ENCODE data around the gene MRFAP1.

MRFAP1 gene

DNA sequence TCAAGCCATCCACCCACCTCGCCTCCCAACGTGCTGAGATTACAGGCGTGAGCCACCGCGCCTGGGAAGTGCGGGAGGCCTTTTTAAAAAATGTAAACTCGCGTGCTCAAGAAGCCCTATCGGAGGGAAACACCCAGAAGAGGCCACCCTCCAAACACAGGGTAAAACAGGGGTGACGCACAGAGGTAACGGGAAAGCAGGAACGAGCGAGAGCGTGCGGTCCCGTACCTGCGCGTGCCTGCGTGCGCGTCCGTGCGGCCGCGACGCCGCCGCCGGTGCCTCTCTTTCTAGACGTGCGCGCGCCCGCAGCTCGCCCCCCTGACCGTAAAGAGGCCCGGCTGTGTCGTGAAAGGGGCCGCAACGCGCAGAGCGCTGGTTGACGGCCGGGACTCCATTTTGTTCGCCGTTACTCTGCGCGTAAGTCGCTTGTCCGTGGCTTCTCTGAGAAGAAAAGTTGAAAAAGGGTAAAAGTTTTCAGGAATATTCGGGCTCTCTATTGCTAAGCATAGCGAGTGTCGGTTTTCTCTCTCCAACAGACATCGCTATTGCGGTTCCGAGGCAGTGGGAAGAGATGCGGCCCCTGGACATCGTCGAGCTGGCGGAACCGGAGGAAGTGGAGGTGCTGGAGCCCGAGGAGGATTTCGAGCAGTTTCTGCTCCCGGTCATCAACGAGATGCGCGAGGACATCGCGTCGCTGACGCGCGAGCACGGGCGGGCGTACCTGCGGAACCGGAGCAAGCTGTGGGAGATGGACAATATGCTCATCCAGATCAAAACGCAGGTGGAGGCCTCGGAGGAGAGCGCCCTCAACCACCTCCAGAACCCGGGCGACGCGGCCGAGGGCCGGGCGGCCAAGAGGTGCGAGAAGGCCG lies at the start of gene MRFAP1:
TSS of gene MRFAP1 (plus strand) at position 394 of the 872 bp plus-strand sequence. CDS start at position 572, 178 bp downstream.
- peak; percentile 94 for DNase-seq

DNA sequence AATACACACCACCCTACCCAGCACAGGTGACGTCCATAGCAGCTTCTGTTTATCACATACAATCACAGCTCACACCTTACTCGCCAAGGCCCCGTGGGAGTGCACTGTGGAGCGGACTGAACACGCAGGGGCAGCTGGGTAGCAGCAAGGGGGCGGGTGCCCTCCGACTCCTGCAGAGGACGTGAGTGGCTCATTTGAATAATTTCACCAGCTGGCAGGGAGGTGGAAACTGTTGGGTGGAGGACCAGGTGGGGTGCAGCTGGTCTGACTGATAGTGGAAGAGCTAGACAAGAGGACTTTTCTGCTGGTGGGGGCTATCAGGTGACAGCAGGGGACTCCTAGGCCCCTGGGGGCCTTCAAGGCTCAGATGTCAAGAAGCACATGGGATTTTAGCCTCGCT lies 49.2 kb upstream of the MRFAP1 start:
- peak; percentile 6 for DNase-seq

GRCh38 chr4:6591781-6592180 lies 48.7 kb upstream of the MRFAP1 start:
- no peak for DNase-seq

- DNase-seq: no peak
Measured at GRCh38 chr4:6592804-6593563, 47.5 kb upstream of the MRFAP1 start.

DNA sequence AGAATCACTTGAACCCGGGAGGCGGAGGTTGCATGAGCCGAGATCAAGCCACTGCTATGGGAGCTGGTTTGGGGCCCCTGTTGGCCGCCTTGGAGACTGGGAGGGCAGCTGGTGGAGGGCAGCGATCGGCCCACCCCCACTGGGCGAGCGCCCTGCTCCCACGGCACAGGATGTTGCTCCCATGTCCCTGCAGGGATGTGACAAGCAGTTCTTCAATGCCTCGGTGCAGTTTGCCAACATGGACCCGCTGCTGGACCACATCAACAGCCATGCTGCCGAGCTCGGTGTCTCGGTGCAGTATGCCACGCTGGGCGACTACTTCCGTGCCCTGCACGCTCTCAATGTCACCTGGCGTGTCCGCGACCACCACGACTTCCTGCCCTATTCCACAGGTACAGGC lies 46.1 kb upstream of the MRFAP1 start:
- no peak for DNase-seq

DNA sequence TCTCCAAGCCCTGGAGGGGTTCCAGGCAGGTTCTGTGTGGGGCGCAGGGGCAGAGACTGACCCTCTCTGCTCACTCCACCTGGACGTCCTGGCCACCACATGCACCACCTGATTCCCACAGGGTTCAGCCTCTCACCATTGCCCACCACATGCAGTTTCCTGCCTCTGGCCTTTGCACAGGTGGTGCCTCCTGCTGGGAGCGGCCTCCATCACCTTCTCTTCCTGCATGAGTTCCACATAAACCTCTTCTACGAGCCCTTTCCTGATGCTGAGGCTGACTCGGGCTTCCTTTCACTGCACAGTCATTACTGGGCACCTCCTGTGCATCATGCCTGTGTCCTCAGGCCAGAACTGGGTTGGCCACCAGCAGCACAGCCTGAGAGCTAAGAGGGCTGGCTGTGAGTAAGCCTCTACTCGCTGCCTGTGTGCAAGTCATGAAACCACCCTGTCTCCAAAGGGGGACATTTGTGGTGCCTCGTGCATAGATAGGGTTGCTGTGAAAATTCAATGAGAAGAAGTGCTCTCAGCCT lies 45.6 kb upstream of the MRFAP1 start:
- no peak for DNase-seq

DNA sequence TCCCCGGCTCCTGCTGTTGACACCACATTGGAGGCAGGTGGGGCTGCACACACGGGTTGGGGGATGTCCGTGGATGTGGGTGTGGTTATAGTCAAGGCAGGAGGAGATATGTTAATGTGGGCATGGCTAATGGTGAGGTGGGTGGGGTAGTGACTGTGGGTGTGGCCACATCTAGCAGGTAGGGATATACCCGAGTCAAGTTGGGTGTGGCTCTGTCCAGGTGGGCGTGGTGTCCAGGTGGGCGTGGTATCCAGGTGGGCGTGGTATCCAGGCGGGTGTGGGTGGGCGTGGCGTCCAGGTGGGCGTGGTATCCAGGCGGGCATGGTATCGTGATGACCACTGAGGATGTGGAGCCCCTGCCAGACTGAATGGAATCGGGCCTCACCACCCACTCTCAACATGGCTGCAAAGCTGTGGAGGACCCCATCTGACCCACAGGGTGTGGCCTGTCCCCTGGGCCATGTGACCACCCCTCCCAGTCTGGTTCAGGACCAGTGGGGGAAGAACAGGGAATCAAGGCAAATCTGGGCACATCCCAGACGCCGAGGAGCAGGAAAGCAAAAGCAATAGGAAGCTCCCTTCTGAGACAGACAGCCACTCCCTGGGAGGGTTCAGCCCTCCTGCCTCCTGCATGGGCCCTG lies 44.5 kb upstream of the MRFAP1 start:
- DNase-seq: no peak

GRCh38 chr4:6596948-6597347 lies 43.5 kb upstream of the MRFAP1 start:
- no peak for DNase-seq

GRCh38 chr4:6598127-6598526 lies 42.4 kb upstream of the MRFAP1 start:
- no peak for DNase-seq

- DNase-seq: no peak
Measured at GRCh38 chr4:6598641-6599040, 41.8 kb upstream of the MRFAP1 start.

GRCh38 chr4:6601661-6602250 lies 38.7 kb upstream of the MRFAP1 start:
- DNase-seq: no peak

DNA sequence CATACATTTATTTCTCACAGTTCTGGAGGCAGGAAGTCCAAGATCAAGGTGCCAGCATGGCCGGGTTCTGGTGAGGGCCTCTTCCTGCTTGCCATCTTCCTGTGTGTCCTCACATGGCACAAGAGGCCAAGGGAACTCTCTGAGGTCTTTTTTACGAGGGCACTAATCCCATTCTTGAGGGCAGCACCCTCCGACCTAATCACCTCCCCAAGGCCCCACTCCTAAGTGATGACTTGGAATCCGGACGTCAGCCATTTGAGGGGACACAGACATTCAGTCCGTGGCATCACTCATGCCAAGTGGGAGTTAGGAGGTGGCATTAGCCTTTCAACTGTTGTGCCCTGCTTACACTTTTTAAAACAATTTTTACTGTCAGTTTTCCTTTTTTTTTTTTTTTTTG lies 38.2 kb upstream of the MRFAP1 start:
- no peak for DNase-seq

DNA sequence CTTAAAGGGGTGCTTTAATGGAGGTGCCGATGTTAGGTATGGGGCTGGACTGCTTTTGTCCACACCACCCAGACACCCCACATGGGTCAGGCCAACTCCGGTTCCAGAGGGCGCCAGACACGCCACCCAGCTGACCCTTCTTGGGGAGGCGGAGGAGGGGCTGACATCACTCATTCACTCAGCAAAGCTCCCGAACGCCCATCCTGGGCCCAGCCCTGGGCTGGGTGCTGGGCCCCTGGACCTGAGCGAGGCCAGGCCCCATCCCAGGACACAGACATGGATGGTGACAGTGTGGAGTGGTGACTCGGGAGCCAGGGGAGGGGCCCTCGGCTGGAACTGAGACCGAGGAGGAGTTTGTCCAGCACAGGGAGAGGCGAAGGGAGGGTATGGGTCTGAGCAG lies 37.4 kb upstream of the MRFAP1 start:
- no peak for DNase-seq

- DNase-seq: no peak
Measured at GRCh38 chr4:6605114-6605513, 35.4 kb upstream of the MRFAP1 start.

DNA sequence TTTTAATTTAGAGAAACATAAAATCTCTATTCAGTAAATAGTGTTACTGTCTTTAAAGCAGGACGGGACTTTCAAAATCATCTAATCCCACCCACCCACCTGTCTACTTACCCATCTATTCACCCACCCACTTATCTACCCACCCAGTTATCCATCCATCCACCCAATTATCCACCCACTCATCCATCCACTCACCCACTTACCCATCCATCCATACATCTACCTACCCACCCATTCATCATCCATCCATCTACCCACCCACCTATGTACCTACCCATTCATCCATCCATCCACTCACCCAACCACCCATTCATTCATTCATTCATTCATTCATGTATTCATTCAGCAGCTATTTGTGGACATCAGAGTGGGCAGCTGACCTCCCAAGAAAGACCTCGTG lies 34.9 kb upstream of the MRFAP1 start:
- no peak for DNase-seq

GRCh38 chr4:6606465-6607235 lies 33.8 kb upstream of the MRFAP1 start:
- no peak for DNase-seq

- DNase-seq: no peak
Measured at GRCh38 chr4:6607368-6608055, 33.0 kb upstream of the MRFAP1 start.

DNA sequence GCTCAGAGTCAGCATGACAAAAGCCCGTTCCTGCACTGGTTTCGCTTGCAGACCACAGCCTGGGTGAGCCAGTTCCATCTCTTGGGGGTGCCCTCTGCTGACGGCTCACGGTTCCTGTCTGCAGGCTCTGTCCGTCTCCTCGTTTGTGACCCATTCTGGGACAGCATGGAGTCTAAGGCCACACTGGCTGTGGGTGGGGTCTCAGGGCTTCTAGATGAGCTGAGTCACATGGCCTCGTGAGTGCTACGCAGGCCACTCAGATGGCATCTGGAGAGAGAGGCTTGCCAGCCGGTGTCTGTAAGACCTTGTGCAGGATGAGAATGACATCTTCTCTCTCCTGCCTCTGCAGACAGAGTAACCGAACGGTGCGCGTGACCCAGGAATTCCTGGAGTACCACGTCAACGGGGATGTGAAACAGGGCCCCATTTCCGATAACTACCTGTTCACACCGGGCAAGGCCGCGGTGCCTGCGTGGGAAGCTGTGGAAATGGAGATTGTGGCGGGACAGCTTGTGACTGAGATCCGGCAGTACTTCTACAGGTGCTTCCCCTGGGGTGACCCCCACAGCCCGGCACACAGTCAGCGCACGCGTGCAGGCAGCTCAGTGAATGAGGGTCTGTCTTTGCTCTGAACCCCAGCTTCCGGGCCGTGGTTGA lies 31.6 kb upstream of the MRFAP1 start:
- no peak for DNase-seq

DNA sequence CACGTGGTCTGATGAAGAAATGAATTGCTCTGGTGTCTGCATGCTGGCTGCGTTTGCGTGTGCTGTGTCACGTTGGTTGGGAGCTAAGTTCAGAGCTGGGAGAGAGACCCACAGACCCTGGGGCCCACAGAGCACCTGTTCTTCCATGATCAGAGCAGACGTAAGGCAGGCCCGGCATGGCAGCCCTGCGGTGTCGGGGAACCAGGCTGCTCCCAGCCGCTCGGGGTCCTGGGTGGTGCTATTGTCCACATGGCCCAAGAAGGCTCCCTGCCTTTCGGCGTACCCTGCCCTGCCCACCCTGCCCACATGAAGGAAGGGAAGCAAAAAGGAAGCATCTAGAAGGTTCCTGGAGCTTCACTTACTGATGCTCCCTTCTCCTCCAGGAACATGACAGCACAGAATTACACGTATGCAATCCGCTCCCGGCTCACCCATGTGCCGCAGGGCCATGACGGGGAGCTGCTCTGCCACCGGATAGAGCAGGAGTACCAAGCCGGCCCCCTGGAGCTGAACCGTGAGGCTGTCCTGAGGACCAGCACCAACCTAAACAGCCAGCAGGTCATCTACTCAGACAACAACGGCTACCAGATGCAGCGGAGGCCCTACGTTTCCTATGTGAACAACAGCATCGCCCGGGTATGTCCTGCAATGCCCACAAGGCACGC lies 30.9 kb upstream of the MRFAP1 start:
- DNase-seq: no peak

GRCh38 chr4:6610856-6611430 lies 29.5 kb upstream of the MRFAP1 start:
- DNase-seq: no peak

All from NCI-H1092 treated with DMSO at 0.1 percent for 48 hours (cell line).